OCI-LY1 (cell line): ENCODE data around the gene GNG7.

Experiments used
- H2AFZ ChIP-seq: fragments of 200-600 bp; sonication (generic), shearing (Covaris generic); 2 replicates; pipeline ENCODE4 v1.6.0; 2014; ENCODE audit warnings: antibody characterized with exemption, mild to moderate bottlenecking, low read length
- H3F3A ChIP-seq: fragments of 200-600 bp; sonication (generic), shearing (Covaris generic); 2 replicates; pipeline ENCODE4 v1.6.0; 2014; ENCODE audit warnings: mild to moderate bottlenecking, antibody characterized with exemption, low read length, moderate library complexity; ENCODE audit not compliant: insufficient read depth
- H3K27ac ChIP-seq: fragments of 200-600 bp; sonication (generic); 2 replicates; pipeline ENCODE4 v1.5.1; 2014; ENCODE audit warnings: low read length, mixed run types, mild to moderate bottlenecking, low read depth; ENCODE audit not compliant: poor library complexity, severe bottlenecking
- H3K27me3 ChIP-seq: fragments of 200-600 bp; sonication (generic); 2 replicates; pipeline ENCODE4 v1.6.0; 2014; ENCODE audit warnings: antibody characterized with exemption, mild to moderate bottlenecking, low read length, moderate library complexity; ENCODE audit not compliant: insufficient read depth
- H3K36me3 ChIP-seq: fragments of 200-600 bp; sonication (generic); 2 replicates; pipeline ENCODE4 v1.6.1; 2014; ENCODE audit warnings: mild to moderate bottlenecking, antibody characterized with exemption, low read length, moderate library complexity, mixed read lengths; ENCODE audit not compliant: insufficient read depth
- H3K4me1 ChIP-seq: fragments of 200-600 bp; sonication (generic); 2 replicates; pipeline ENCODE4 v1.5.1; 2014; ENCODE audit warnings: mild to moderate bottlenecking, low read length, moderate library complexity; ENCODE audit not compliant: insufficient read depth, severe bottlenecking
- H3K4me2 ChIP-seq: fragments of 200-600 bp; sonication (generic), shearing (Covaris generic); 2 replicates; pipeline ENCODE4 v1.6.1; 2014; ENCODE audit warnings: low read length
- H3K4me3 ChIP-seq: fragments of 200-600 bp; sonication (generic); 2 replicates; pipeline ENCODE4 v1.5.1; 2014; ENCODE audit warnings: low read length, low read depth, mild to moderate bottlenecking, mixed read lengths; ENCODE audit not compliant: poor library complexity, severe bottlenecking
- H3K79me2 ChIP-seq: fragments of 200-600 bp; shearing (Covaris generic); 2 replicates; pipeline ENCODE4 v1.6.1; 2016; ENCODE audit warnings: mixed run types, low read length, mixed read lengths; ENCODE audit not compliant: insufficient read depth
- H3K9ac ChIP-seq: fragments of 200-600 bp; sonication (generic), shearing (Covaris generic); 2 replicates; pipeline ENCODE4 v1.6.1; 2014; ENCODE audit warnings: mild to moderate bottlenecking, low read length, mixed read lengths
- H3K9me2 ChIP-seq: fragments of 200-600 bp; sonication (generic), shearing (Covaris generic); 2 replicates; pipeline ENCODE4 v1.6.1; 2014; ENCODE audit warnings: low read depth, mild to moderate bottlenecking, low read length, mixed read lengths
- H3K9me3 ChIP-seq: fragments of 200-600 bp; shearing (Covaris generic); 2 replicates; pipeline ENCODE4 v1.6.1; 2014; ENCODE audit warnings: low read length, mixed read lengths
- H4K20me1 ChIP-seq: fragments of 200-600 bp; sonication (generic), shearing (Covaris generic); 2 replicates; pipeline ENCODE4 v1.6.0; 2016; ENCODE audit warnings: mild to moderate bottlenecking, low read length; ENCODE audit not compliant: insufficient read depth
- EZH2 ChIP-seq: fragments of 200-600 bp; sonication (generic), shearing (Covaris generic); IDR thresholded peaks from 2 replicates; pipeline ENCODE4 v1.8.0; 2017; ENCODE audit warnings: borderline replicate concordance, mixed run types, mild to moderate bottlenecking, antibody characterized with exemption, low read length, moderate library complexity, mixed read lengths
- TF ChIP-seq, protein P1 (sequence below): fragments of 200-600 bp; sonication (generic), shearing (Covaris generic); IDR thresholded peaks from 2 replicates; pipeline ENCODE4 v1.5.1; 2017; ENCODE audit warnings: mild to moderate bottlenecking, antibody characterized with exemption, low read length, moderate library complexity, mixed read lengths

The GNG7 gene

DNA sequence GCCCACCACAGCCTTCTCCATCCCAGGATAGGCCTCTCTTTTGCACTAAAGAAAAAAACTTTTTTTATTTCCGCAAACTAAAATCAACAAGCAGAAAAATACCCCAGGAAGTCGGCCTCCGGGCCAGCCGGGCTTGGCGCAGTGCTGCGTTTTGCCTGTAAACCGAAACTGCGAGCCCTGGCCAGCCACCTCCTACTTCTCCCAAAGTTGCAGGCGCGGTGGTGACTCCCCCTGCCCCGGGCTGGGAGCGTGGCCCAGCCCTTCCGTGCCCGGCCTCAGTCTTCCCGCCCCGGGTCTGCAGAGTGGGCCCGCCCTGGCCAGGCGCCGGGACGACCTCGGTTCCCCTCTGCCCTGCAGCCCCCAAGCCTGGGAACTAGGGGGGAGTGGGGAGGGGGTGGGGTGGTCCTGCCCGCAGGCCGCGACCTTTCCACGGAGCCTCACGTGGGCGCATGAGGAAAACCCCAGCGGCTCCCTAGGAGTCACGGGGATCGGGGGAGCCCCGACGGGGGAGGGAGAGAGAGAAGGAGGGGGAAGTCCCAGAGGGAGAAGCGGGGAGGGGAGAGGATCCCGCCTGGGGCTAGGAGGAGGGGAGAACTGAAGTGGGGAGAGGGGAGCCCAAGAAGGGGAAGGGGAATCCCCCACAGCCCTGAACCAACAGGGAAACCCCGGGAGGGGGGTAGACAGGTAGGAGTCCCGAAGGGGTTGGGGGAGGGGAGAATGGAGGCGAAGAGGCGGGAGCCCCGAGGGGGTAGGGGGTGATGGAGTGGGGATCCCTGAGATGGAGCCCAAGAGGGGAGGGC, 223.5 kb downstream of the GNG7 start:
- H3K9me3 ChIP-seq: peaks cover 10% of the 10 kb centered on the region
- H3K4me1 ChIP-seq: peaks cover 43% of the 10 kb centered on the region
- H4K20me1 ChIP-seq: no peaks in the 10 kb centered on the region
- no peaks in the 10 kb centered on the region for H3K9me2 ChIP-seq
- no peaks in the 10 kb centered on the region; the same call in 1 of the 2 replicates for H3K36me3 ChIP-seq
- H3K27me3 ChIP-seq: no peaks in the 10 kb centered on the region; the same call in 1 of the 2 replicates
- H3K27ac ChIP-seq: peak overlapping the region; percentile 59
- H3F3A ChIP-seq: no peaks in the 10 kb centered on the region
- H3K4me3 ChIP-seq: peak overlapping the region; percentile 74
- TF ChIP-seq, protein P1, sequence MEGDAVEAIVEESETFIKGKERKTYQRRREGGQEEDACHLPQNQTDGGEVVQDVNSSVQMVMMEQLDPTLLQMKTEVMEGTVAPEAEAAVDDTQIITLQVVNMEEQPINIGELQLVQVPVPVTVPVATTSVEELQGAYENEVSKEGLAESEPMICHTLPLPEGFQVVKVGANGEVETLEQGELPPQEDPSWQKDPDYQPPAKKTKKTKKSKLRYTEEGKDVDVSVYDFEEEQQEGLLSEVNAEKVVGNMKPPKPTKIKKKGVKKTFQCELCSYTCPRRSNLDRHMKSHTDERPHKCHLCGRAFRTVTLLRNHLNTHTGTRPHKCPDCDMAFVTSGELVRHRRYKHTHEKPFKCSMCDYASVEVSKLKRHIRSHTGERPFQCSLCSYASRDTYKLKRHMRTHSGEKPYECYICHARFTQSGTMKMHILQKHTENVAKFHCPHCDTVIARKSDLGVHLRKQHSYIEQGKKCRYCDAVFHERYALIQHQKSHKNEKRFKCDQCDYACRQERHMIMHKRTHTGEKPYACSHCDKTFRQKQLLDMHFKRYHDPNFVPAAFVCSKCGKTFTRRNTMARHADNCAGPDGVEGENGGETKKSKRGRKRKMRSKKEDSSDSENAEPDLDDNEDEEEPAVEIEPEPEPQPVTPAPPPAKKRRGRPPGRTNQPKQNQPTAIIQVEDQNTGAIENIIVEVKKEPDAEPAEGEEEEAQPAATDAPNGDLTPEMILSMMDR: no peak
- no peak for TF ChIP-seq EZH2
- H2AFZ ChIP-seq: no peak overlapping the region
- H3K9ac ChIP-seq: peak overlapping the region; percentile 25; the same call in 1 of the 2 replicates
- H3K79me2 ChIP-seq: no peaks in the 10 kb centered on the region
- peak overlapping the region; percentile 86 for H3K4me2 ChIP-seq

DNA sequence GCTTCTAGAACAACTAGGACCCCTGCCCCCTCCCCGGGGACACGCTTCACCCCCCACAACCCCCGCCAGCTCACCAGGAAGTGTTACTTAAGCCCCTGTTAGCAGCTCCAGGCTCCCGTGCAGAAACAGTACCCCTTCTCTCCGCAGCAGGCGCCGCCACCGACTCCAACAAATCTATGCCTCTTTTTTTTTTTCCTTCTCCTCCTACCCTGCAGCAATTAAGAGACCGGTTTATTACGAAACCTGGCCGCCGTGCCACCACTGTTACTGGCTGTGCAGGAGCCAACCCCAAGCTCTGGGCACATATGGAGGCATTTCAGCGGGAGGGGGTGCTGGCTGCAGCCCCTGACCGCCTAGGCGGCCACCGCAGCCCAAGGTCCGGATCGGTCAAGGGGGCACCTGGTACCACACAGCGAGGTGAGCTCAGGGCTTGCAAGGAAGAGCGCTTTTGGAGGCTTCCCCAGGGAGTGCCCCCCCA, 224.2 kb downstream of the GNG7 start:
- no peak for TF ChIP-seq EZH2
- TF ChIP-seq, protein P1: peak; percentile 32; the same call in 1 of the 2 replicates
- Histone ChIP-seq H3K9me3 (peaks cover 7% of the 10 kb centered on the region), H3K4me2 (peak overlapping the region; percentile 86), H3K36me3 (no peaks in the 10 kb centered on the region; the same call in 1 of the 2 replicates), H3K27me3 (no peaks in the 10 kb centered on the region; the same call in 1 of the 2 replicates), H4K20me1 (no peaks in the 10 kb centered on the region), H3F3A (no peaks in the 10 kb centered on the region), H3K9me2 (no peaks in the 10 kb centered on the region), H2AFZ (no peak overlapping the region), H3K27ac (peak overlapping the region; percentile 59), H3K4me3 (peak overlapping the region; percentile 74), H3K79me2 (no peaks in the 10 kb centered on the region), H3K4me1 (peaks cover 43% of the 10 kb centered on the region), H3K9ac (peak overlapping the region; percentile 25; the same call in 1 of the 2 replicates)

DNA sequence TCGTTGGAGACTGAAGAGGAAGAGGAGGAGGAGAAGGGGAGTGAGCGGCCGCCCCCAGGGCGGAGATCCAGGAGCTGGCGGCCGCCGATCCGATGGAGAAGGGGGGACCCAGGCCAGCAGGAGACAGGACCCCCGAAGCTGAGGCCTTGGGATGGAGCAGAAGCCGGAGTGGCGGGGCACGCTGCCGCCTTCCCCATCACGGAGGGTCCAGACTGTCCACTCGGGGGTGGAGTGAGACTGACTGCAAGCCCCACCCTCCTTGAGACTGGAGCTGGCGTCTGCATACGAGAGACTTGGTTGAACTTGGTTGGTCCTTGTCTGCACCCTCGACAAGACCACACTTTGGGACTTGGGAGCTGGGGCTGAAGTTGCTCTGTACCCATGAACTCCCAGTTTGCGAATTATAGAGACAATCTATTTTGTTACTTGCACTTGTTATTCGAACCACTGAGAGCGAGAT, 224.7 kb downstream of the GNG7 start:
- Histone ChIP-seq H3K9me3 (peaks cover 3% of the 10 kb centered on the region; the same call in 1 of the 2 replicates), H3K27ac (peak overlapping the region; percentile 59), H3F3A (no peaks in the 10 kb centered on the region), H3K9me2 (no peaks in the 10 kb centered on the region), H3K27me3 (no peaks in the 10 kb centered on the region; the same call in 1 of the 2 replicates), H4K20me1 (no peaks in the 10 kb centered on the region), H3K36me3 (no peaks in the 10 kb centered on the region), H2AFZ (no peak overlapping the region), H3K79me2 (no peaks in the 10 kb centered on the region), H3K4me3 (peak overlapping the region; percentile 74), H3K4me2 (peak overlapping the region; percentile 86), H3K9ac (no peak overlapping the region; the same call in 1 of the 2 replicates), H3K4me1 (peaks cover 43% of the 10 kb centered on the region)
- no peak for TF ChIP-seq EZH2
- TF ChIP-seq, protein P1: no peak
